GM13976 (cell line): Measurements from ENCODE around the gene LSM3.
"Not testable (repeated sequence)": the region's sequence is repeated elsewhere in the genome, so short reads cannot be mapped to it uniquely, and the experiment has no call there.

Source experiments
- DNase-seq: peaks from one replicate; pipeline ENCODE4 v3.0.0; 2012; ENCODE audit warnings: low spot score
- CTCF ChIP-seq: IDR thresholded peaks from 2 replicates; pipeline ENCODE4 v1.5.1; 2012; ENCODE audit warnings: borderline replicate concordance, mild to moderate bottlenecking; ENCODE audit not compliant: insufficient read depth; ENCODE audit errors: extremely low read depth, missing control alignments, control extremely low read depth
- in situ Hi-C: fragments of 300-500 bp; cut with MboI; formaldehyde crosslinking; loops from one replicate; pipeline ENCODE4 v1.12.0; 2022; ENCODE audit warnings: low sequenced_read_pairs, mixed read lengths, inconsistent platforms; ENCODE audit not compliant: unreplicated experiment

The LSM3 gene

GRCh38 chr3:14220933-14221332 is 42.3 kb downstream of the LSM3 start:
- DNase-seq: no peak
- in situ Hi-C loops: no loop called here
- no peak for TF ChIP-seq CTCF

DNA sequence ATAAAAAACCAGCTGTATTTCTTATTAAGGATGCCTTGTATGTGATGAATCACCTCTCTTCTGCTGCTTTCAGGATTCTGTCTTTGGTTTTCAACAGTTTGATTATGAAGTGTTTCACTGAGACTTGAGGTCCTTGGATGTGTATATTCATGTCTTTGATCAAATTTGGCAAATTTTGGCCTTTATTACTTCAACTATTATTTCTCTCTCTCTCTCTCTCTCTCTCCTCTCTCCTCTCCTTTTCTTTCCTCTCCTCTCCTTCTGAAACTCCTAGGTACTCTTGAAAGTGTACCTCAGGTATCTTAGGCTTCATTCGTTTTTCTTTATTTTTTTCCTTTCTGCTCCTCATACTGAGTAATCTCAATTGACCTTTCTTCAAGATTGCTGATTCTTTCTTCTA is 43.3 kb downstream of the LSM3 start:
- DNase-seq: no peak
- in situ Hi-C loops: no loop called here
- no peak for TF ChIP-seq CTCF

GRCh38 chr3:14222457-14222856 is 43.8 kb downstream of the LSM3 start:
- in situ Hi-C loops: no loop called here
- no peak for TF ChIP-seq CTCF

DNA sequence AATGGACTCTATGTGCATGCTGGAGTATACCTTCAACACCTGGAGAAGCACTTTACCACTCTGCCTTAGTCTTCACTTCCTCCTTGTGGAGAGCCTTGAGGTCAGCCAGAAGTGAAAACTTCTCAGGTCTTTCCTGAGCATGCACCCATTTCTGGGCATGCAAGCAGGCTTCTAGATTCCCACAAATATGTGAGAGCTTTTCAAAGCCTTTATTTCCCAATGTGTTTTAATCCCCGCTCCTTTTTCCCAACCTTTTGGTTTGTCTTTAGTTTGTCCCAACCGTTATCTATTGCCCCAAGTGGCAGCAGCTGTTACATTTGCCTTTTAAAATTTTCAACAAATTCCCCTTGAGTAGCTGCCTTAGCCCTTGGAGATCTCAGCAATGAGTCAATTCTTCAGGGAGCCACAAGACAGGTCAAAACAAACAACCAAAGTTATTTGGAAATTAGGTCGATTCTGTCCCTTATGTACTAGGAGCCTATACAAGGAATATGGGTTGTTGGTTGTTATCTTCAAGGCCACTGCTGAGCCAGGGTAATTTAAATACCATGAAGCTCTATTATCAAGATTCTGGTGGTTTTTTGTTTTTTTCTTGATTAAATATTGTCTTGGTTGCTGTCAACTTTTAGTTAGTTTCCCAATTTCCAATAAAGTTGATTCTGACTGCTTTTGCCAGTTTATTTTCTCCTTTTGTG is 44.4 kb downstream of the LSM3 start:
- in situ Hi-C loops: no loop called here
- no peak for DNase-seq
- no peak for TF ChIP-seq CTCF

More at GRCh38 chr3:14222457-14222856, 43.8 kb downstream of the LSM3 start:
- no peak for DNase-seq

DNA sequence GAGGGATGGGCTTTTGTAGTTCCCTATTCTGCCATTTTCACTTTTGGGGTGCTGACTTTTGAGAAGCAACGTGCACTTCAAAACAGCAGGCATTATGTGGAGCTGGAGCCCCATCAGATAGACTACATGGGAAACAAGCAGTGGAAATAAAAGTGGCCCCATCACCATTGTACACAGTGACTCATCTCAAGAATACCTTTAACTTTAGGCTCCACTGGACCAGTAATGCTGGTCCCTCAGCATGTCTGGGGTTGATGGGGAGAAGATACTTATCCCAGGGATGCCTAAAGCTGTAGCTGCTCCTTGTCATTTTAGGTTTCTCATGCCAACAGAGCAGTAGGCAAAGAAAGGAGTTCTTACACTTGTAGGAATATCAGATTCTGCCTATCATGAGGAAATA is 45.0 kb downstream of the LSM3 start:
- no peak for DNase-seq
- in situ Hi-C loops: no loop called here
- no peak for TF ChIP-seq CTCF

DNA sequence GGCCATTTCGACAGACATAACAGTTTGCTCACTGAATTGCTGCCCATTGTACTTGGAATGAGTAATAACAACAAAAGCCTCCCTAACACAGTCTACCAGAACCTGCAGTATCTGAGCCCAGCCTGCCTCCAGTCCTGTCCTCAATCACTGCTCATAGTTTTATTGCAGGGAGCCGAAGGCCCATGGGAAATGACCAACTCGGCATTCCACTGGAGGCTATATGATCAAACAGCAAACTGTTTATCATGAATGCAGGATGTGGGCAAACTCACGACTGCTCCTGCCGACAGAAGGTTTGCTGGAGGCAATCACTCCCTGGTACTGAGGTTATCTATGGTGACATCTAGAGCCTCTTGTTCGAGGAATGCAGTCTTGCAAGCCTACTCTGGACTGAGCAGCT is 46.3 kb downstream of the LSM3 start:
- DNase-seq: no peak
- no peak for TF ChIP-seq CTCF
- in situ Hi-C loops: no loop called here

DNA sequence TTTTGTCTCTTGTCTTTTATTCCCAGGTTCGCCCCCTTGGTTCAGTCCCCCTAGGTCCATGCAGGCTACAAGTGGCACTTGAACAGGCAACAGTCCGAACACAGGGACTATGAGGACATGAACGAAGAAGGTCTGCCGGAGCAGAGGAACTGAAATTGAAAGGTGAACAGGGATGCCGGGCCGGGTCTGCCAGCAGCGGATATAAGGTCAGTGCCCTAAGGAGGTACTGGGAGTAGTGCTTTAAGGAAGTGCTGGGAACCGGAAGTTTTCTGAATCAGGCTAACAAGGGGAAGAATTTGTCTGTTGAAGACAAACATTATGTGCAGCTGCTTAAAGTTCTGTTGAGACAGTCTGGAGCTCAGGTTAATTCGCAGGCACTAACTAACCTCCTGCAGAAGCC is 46.8 kb downstream of the LSM3 start:
- in situ Hi-C loops: no loop called here
- no peak for DNase-seq
- TF ChIP-seq CTCF: no peak

DNA sequence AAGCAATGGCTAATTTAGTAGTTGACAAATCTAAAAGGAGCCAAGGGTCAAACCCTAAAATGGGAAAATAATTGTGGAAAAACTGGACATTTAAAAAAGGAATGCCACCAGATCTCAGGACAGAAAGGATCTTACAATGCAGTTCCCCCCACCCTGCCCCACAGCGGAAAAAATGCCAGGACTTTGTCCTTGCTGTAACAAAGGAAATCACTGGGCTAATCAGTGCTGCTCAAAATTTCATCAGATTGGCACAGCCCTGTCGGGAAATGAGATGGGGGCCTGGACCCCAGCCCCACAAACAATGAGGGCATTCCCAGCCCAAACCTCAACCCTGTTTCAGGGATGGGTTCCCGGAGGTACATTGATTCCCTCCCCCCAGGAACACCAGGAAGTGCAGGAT is 47.7 kb downstream of the LSM3 start:
- DNase-seq, in situ Hi-C loops: not testable (repeated sequence)
